Smooth muscle cell (in vitro differentiated cells): ENCODE results near the gene GALNT10. TPM values are rescaled to one million over a fixed set of nuclear protein-coding genes. Genes with fewer than 3 reads are reported as not detected.

ENCODE experiments used
- DNase-seq: peaks from one replicate; lab custom pipeline; 2025; ENCODE audit not compliant: unreplicated experiment; lab: John Stamatoyannopoulos, UW
- H2AFZ ChIP-seq: fragments of 200-600 bp; sonication (generic); 2 replicates; pipeline ENCODE4 v1.6.0; 2016; ENCODE audit warnings: antibody characterized with exemption, low read depth, mild to moderate bottlenecking
- H3F3A ChIP-seq: fragments of 200-600 bp; sonication (generic); 2 replicates; pipeline ENCODE4 v1.6.0; 2017; ENCODE audit warnings: antibody characterized with exemption, low read depth
- H3K27ac ChIP-seq: fragments of 200-600 bp; sonication (generic); 2 replicates; pipeline ENCODE4 v1.5.1; 2016; ENCODE audit warnings: low read depth, mild to moderate bottlenecking
- H3K27me3 ChIP-seq: fragments of 200-600 bp; sonication (generic); 2 replicates; pipeline ENCODE4 v1.6.1; 2016; ENCODE audit warnings: low read depth, mild to moderate bottlenecking
- H3K36me3 ChIP-seq: fragments of 200-600 bp; sonication (generic); 2 replicates; pipeline ENCODE4 v1.5.1; 2016; ENCODE audit warnings: low read depth
- H3K4me1 ChIP-seq: fragments of 200-600 bp; sonication (generic); 2 replicates; pipeline ENCODE4 v1.5.1; 2016; ENCODE audit warnings: low read depth
- H3K4me2 ChIP-seq: fragments of 200-600 bp; sonication (generic); 2 replicates; pipeline ENCODE4 v1.6.0; 2016; ENCODE audit warnings: mild to moderate bottlenecking
- H3K4me3 ChIP-seq: fragments of 200-600 bp; sonication (generic); 2 replicates; pipeline ENCODE4 v1.5.1; 2016; ENCODE audit warnings: mild to moderate bottlenecking
- H3K79me2 ChIP-seq: fragments of 200-600 bp; sonication (generic); 2 replicates; pipeline ENCODE4 v1.6.0; 2016; ENCODE audit warnings: low read depth, mild to moderate bottlenecking
- H3K9ac ChIP-seq: fragments of 200-600 bp; sonication (generic); 2 replicates; pipeline ENCODE4 v1.6.0; 2016; ENCODE audit warnings: low read depth
- H3K9me3 ChIP-seq: fragments of 200-600 bp; sonication (generic); replicated peaks from 2 replicates; pipeline ENCODE4 v1.5.1; 2016; ENCODE audit warnings: low read depth
- H4K20me1 ChIP-seq: fragments of 200-600 bp; sonication (generic); 2 replicates; pipeline ENCODE4 v1.6.0; 2016; ENCODE audit warnings: low read depth
- CTCF ChIP-seq: fragments of 200-600 bp; sonication (generic); IDR thresholded peaks from 2 replicates; pipeline ENCODE4 v1.5.1; 2017; ENCODE audit warnings: borderline replicate concordance, mild to moderate bottlenecking, antibody characterized with exemption; ENCODE audit not compliant: insufficient read depth, poor library complexity, severe bottlenecking
- WGBS: methylation state at CpG from one replicate; pipeline ENCODE4 v1.1.7; 2016; ENCODE audit warnings: low lambda C conversion rate; 5-methylcytosine and 5-hydroxymethylcytosine counted together
- polyA plus RNA-seq: library from polyadenylated mRNA; unstranded; fragments of >200 nt; fragmentation: Nextera tagmentation; extraction: Ambion mirVana; gene quantifications from 2 replicates; pipeline ENCODE4 v1.2.1, GENCODE V29; 2016
- total RNA-seq: library from RNA; depleted of rRNA; stranded (reverse); fragments of >200 nt; gene quantifications from 2 replicates; pipeline ENCODE4 v1.2.3, GENCODE V29; 2014

The GALNT10 gene
- total and polyA plus RNA-seq, 2 experiments from 2014 or later, result 23.6 to 24.6 TPM

DNA sequence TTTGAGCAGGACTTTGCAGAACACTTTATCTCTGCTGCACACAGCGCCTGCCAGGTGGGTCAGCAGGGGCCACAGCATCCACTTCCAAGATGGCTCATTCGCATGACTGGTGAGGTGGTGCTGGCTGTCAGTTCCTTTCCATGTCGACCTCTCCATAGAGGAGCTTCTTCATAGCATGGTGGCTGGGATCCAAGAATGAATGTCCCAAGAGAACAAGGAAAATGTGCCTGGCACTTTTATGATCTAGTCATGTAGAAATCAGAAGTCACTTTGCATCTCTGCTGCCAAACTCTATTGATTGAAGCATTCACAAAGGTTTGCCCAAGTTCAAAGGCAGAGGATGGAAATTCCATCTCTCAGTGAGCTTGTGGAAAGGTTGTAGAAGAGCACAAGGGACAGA lies 85.0 kb downstream of the GALNT10 start:
- 97% methylated on average over 3 of the region's 3 CpGs for WGBS
- H3K27ac ChIP-seq, result no peak overlapping the region
- DNase-seq, result no peak
- H3K9ac ChIP-seq, result no peak overlapping the region
- peaks cover 11% of the 10 kb centered on the region for H3F3A ChIP-seq
- H3K4me2 ChIP-seq, result no peak overlapping the region
- TF ChIP-seq CTCF, result no peak
- no peaks in the 10 kb centered on the region for H3K36me3 ChIP-seq
- no peaks in the 10 kb centered on the region for H4K20me1 ChIP-seq
- peaks cover 10% of the 10 kb centered on the region for H3K4me1 ChIP-seq
- no peaks in the 10 kb centered on the region for H3K9me3 ChIP-seq
- no peaks in the 10 kb centered on the region for H3K79me2 ChIP-seq
- no peak overlapping the region for H2AFZ ChIP-seq
- no peak overlapping the region for H3K4me3 ChIP-seq
- H3K27me3 ChIP-seq, result no peaks in the 10 kb centered on the region

DNA sequence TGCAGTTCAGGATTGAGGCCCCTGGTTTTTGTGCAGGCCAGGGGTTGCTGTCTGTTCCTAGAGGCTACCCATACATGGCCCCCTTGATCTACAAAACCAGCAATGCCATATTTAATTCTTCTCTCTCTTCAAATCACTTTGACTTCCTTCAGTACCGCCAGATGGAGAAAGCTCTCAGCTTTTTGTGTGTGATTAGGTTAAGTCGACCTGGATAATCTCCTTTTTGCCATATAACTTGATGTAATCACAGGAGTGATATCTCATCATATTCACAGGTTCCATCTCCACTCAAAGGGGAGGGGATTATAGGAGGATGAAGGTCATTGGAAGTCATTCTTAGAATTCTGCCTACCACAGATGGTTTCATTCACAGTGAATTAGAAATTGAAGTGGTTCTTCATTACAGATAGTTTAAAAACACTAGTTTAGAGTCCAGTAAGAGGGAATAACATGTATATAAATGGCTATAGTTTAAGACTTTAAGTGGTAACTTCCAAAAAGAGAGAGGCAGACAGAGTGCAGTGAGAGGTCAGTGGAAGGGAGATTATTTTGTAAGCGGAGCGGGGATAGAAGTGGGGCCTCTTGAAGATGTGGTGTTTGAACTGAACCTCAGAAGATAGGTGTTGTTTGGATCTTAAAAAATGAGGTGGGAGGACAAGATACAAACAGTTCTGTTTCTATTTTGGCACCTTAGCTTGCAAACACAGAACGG lies 85.9 kb downstream of the GALNT10 start:
- no peaks in the 10 kb centered on the region for H3K79me2 ChIP-seq

GRCh38 chr5:154276973-154277331 lies 86.4 kb downstream of the GALNT10 start:
- H3K36me3 ChIP-seq, result no peaks in the 10 kb centered on the region
- peak overlapping the region; percentile 52 for H3K27ac ChIP-seq
- H2AFZ ChIP-seq, result no peak overlapping the region
- H3K79me2 ChIP-seq, result no peaks in the 10 kb centered on the region
- H3K9me3 ChIP-seq, result no peaks in the 10 kb centered on the region
- no peak for DNase-seq
- no peak overlapping the region for H3K9ac ChIP-seq
- WGBS, result 0% methylated on average over 1 of the region's 1 CpG
- no peak for TF ChIP-seq CTCF
- no peak overlapping the region for H3K4me3 ChIP-seq
- peaks cover 11% of the 10 kb centered on the region for H3F3A ChIP-seq
- H3K4me1 ChIP-seq, result peaks cover 10% of the 10 kb centered on the region
- H4K20me1 ChIP-seq, result no peaks in the 10 kb centered on the region
- peak overlapping the region; percentile 58 for H3K4me2 ChIP-seq
- H3K27me3 ChIP-seq, result no peaks in the 10 kb centered on the region

More for the DNA sequence above, 85.9 kb downstream of the GALNT10 start:
- H3K4me2 ChIP-seq, result peak overlapping the region; percentile 58
- H3K4me1 ChIP-seq, result peaks cover 10% of the 10 kb centered on the region
- no peaks in the 10 kb centered on the region for H3K27me3 ChIP-seq
- WGBS, result 65% methylated on average over 5 of the region's 5 CpGs
- H3K36me3 ChIP-seq, result no peaks in the 10 kb centered on the region
- no peaks in the 10 kb centered on the region for H3K9me3 ChIP-seq
- TF ChIP-seq CTCF, result no peak
- H4K20me1 ChIP-seq, result no peaks in the 10 kb centered on the region
- H3K4me3 ChIP-seq, result no peak overlapping the region
- H3K27ac ChIP-seq, result peak overlapping the region; percentile 52
- H3K9ac ChIP-seq, result no peak overlapping the region
- H3F3A ChIP-seq, result peaks cover 11% of the 10 kb centered on the region
- H2AFZ ChIP-seq, result no peak overlapping the region
- no peak for DNase-seq

DNA sequence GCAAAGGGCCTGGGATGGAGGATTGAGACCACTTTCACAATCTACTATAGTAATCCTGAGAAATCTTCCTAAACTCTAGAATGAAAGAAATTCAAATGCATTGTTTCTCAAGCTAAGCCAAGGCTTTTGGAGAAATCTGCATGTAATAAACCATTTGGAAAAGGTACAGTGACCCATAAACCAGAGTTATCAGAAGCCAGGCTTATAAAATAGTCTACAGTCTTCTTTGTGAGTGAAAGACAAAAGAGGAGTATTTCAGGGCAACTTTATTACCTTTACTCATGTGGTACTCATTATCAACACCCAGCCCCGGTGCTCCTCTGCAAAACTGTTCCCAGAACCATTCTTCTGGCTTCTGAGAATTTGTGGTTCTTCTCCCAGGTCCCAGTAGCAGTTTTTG lies 87.0 kb downstream of the GALNT10 start:
- peak overlapping the region; percentile 52 for H3K27ac ChIP-seq
- no peak overlapping the region for H3K9ac ChIP-seq
- no peaks in the 10 kb centered on the region for H3K79me2 ChIP-seq
- H3K9me3 ChIP-seq, result no peaks in the 10 kb centered on the region
- H3K36me3 ChIP-seq, result no peaks in the 10 kb centered on the region
- 61% methylated on average over 1 of the region's 1 CpG for WGBS
- no peak for DNase-seq
- H3K4me3 ChIP-seq, result no peak overlapping the region
- H2AFZ ChIP-seq, result no peak overlapping the region
- TF ChIP-seq CTCF, result no peak
- no peaks in the 10 kb centered on the region for H4K20me1 ChIP-seq
- peaks cover 10% of the 10 kb centered on the region for H3K4me1 ChIP-seq
- H3F3A ChIP-seq, result peaks cover 11% of the 10 kb centered on the region
- peak overlapping the region; percentile 58 for H3K4me2 ChIP-seq
- no peaks in the 10 kb centered on the region for H3K27me3 ChIP-seq
